Prostate gland (tissue), 2 donors: ENCODE results near the gene R3HCC1L. TPM values are rescaled to one million over a fixed set of nuclear protein-coding genes. Genes with fewer than 3 reads are reported as not detected.

Source experiments
- DNase-seq: peaks from one replicate; pipeline ENCODE4 v3.0.0-alpha.2; 2019; ENCODE audit warnings: low spot score
- H3K27ac ChIP-seq, 2 donors: fragments of 200-600 bp; sonication (generic); 2 replicates each; pipeline ENCODE4 v1.5.1; 2017 to 2019
- H3K27me3 ChIP-seq: fragments of 200-600 bp; sonication (generic); replicated peaks from 2 replicates; pipeline ENCODE4 v1.5.1; 2019; ENCODE audit not compliant: insufficient read depth
- H3K36me3 ChIP-seq, 2 donors: fragments of 200-600 bp; sonication (generic); 1 replicate in 1 of 2; 2 replicates in 1 of 2; pipeline versions ENCODE4 v1.5.1 to v1.8.1; 2017 to 2019
- H3K4me1 ChIP-seq: fragments of 200-600 bp; sonication (generic); replicated peaks from 2 replicates; pipeline ENCODE4 v1.5.1; 2019
- H3K4me3 ChIP-seq, 2 donors: fragments of 200-600 bp; sonication (generic); 2 replicates each; pipeline ENCODE4 v1.5.1; 2017 to 2019
- H3K9me3 ChIP-seq: fragments of 200-600 bp; sonication (generic); 2 replicates; pipeline ENCODE4 v1.5.1; 2017
- CTCF ChIP-seq, 4 experiments: fragments of 200-600 bp in 2 of 4; fragments of 450-650 bp in 2 of 4; sonication (generic) in 2 of 4; IDR thresholded peaks; 1 replicate in 3 of 4; 2 replicates in 1 of 4; pipeline ENCODE4 v1.5.1; 2016 to 2019; ENCODE audit warnings: antibody characterized with exemption in 4 of 4, mild to moderate bottlenecking in 2 of 4, moderate library complexity in 2 of 4
- POLR2A ChIP-seq: fragments of 450-650 bp; IDR thresholded peaks from one replicate; pipeline ENCODE4 v1.6.1; 2016; ENCODE audit warnings: antibody characterized with exemption, mild to moderate bottlenecking
- POLR2AphosphoS5 ChIP-seq: sonication (generic); formaldehyde crosslinking; IDR thresholded peaks from one replicate; pipeline ENCODE4 v1.6.1; 2017; ENCODE audit warnings: antibody characterized with exemption
- WGBS: methylation state at CpG from one replicate; pipeline ENCODE4 v1.1.5; 2018; 5-methylcytosine and 5-hydroxymethylcytosine counted together
- intact Hi-C: fragments of 100-400 bp; cut with DNase I; formaldehyde crosslinking; loops from one replicate; pipeline ENCODE4 v1.14.2; 2022
- total RNA-seq, 2 donors: library from RNA; depleted of rRNA; stranded (reverse); fragments of >200 nt; gene quantifications; one replicate each; pipeline ENCODE4 v1.1.0, GENCODE V29; 2016

Gene R3HCC1L
- total RNA-seq, 2 donors from 2014 or later, result 14.2 to 26.0 TPM

- DNase-seq, result no peak
- Histone ChIP-seq H3K4me3 (no peak overlapping the region), H3K36me3 (peaks cover 0 to 1% of the 10 kb centered on the region in 2 donors), H3K4me1 (peaks cover 6% of the 10 kb centered on the region), H3K9me3 (no peaks in the 10 kb centered on the region), H3K27ac (no peak overlapping the region), H3K27me3 (no peaks in the 10 kb centered on the region)
- WGBS, result 63% methylated on average over 17 of the region's 17 CpGs
- no peak for TF ChIP-seq POLR2A
- no peak for TF ChIP-seq CTCF (IDR thresholded peaks at IDR 0.05)
- no peak for TF ChIP-seq POLR2AphosphoS5
- intact Hi-C loops, result no loop called here
Measured at GRCh38 chr10:98253499-98253898, 119.0 kb downstream of the R3HCC1L start.

- Histone ChIP-seq H3K27ac (peak overlapping the region in 1 of 2 donors; percentile 31), H3K4me3 (no peak overlapping the region), H3K4me1 (peaks cover 12% of the 10 kb centered on the region), H3K27me3 (no peaks in the 10 kb centered on the region), H3K36me3 (no peaks in the 10 kb centered on the region), H3K9me3 (no peaks in the 10 kb centered on the region)
- TF ChIP-seq POLR2A, result no peak
- no peak for TF ChIP-seq CTCF (IDR thresholded peaks at IDR 0.05)
- TF ChIP-seq POLR2AphosphoS5, result no peak
- 66% methylated on average over 10 of the region's 10 CpGs for WGBS
- intact Hi-C loops, result no loop called here
- no peak for DNase-seq
Measured at GRCh38 chr10:98254234-98254974, 119.9 kb downstream of the R3HCC1L start.

GRCh38 chr10:98255146-98255877, 120.9 kb downstream of the R3HCC1L start:
- no peak for DNase-seq
- Histone ChIP-seq H3K9me3 (no peaks in the 10 kb centered on the region), H3K36me3 (no peaks in the 10 kb centered on the region), H3K27me3 (no peaks in the 10 kb centered on the region), H3K4me3 (no peak overlapping the region), H3K27ac (peak overlapping the region in 1 of 2 donors; percentile 32), H3K4me1 (peaks cover 18% of the 10 kb centered on the region)
- TF ChIP-seq POLR2A (no peak), CTCF (IDR thresholded peaks at IDR 0.05) (no peak), POLR2AphosphoS5 (no peak)
- intact Hi-C loops, result no loop called here
- WGBS, result 79% methylated on average over 17 of the region's 17 CpGs

GRCh38 chr10:98256692-98257091, 122.2 kb downstream of the R3HCC1L start:
- Histone ChIP-seq H3K36me3 (no peaks in the 10 kb centered on the region), H3K4me1 (peaks cover 20% of the 10 kb centered on the region), H3K27ac (no peak overlapping the region), H3K27me3 (no peaks in the 10 kb centered on the region), H3K4me3 (no peak overlapping the region), H3K9me3 (no peaks in the 10 kb centered on the region)
- TF ChIP-seq POLR2AphosphoS5, result no peak
- no peak for TF ChIP-seq POLR2A
- no peak for TF ChIP-seq CTCF (IDR thresholded peaks at IDR 0.05)
- intact Hi-C loops, result no loop called here
- WGBS, result 95% methylated on average over 11 of the region's 11 CpGs
- no peak for DNase-seq
